Measurements from ENCODE around the gene FAHD1.

FAHD1 gene

GRCh38 chr16:1787056-1787321 lies 40.0 kb upstream of the FAHD1 start:
- Histone ChIP-seq H4K20me1 (ENCODE audit: control insufficient read depth, insufficient read depth, low read depth, low read length) (0 out of 2 replicates have a peak, but pooled peaks cover 5% of the 10 kb centered on the region), H3K4me1 (ENCODE audit: control insufficient read depth, low read length) (peaks cover 7% of the 10 kb centered on the region), H3K9me2 (replicated peaks; ENCODE audit: control insufficient read depth, low read length) (no peaks in the 10 kb centered on the region), H3K4me3 (ENCODE audit: low read length) (no peak overlapping the region), H3K27me3 (ENCODE audit: control insufficient read depth, low read length) (no peaks in the 10 kb centered on the region), H3K36me3 (ENCODE audit: control insufficient read depth, low read length) (peaks cover 22% of the 10 kb centered on the region), H3K79me2 (ENCODE audit: control insufficient read depth, low read length) (peaks cover 52% of the 10 kb centered on the region), H3K9me3 (ENCODE audit: control insufficient read depth, insufficient read depth, low read length) (no peaks in the 10 kb centered on the region), H3K27ac (ENCODE audit: low read depth, low read length) (no peak overlapping the region), H3F3A (ENCODE audit: control insufficient read depth, insufficient read depth) (no peaks in the 10 kb centered on the region), H3K4me2 (ENCODE audit: low read length) (no peak overlapping the region)
- TF ChIP-seq EZH2phosphoT487 (IDR thresholded peaks at IDR 0.05; ENCODE audit: borderline replicate concordance, low read length) (no peak), CTCF (IDR thresholded peaks at IDR 0.05; ENCODE audit: low read depth, low read length, poor library complexity, severe bottlenecking) (no peak)

GRCh38 chr16:1787322-1788094 lies 39.5 kb upstream of the FAHD1 start:
- Histone ChIP-seq H3K27me3 (ENCODE audit: control insufficient read depth, low read length) (no peaks in the 10 kb centered on the region), H3K79me2 (ENCODE audit: control insufficient read depth, low read length) (peaks cover 51% of the 10 kb centered on the region), H3K4me2 (ENCODE audit: low read length) (no peak overlapping the region), H4K20me1 (ENCODE audit: control insufficient read depth, insufficient read depth, low read depth, low read length) (0 out of 2 replicates have a peak, but pooled peaks cover 5% of the 10 kb centered on the region), H3K36me3 (ENCODE audit: control insufficient read depth, low read length) (peaks cover 22% of the 10 kb centered on the region), H3K4me1 (ENCODE audit: control insufficient read depth, low read length) (peaks cover 7% of the 10 kb centered on the region), H3K4me3 (ENCODE audit: low read length) (no peak overlapping the region), H3K27ac (ENCODE audit: low read depth, low read length) (no peak overlapping the region), H3K9me3 (ENCODE audit: control insufficient read depth, insufficient read depth, low read length) (no peaks in the 10 kb centered on the region), H3F3A (ENCODE audit: control insufficient read depth, insufficient read depth) (no peaks in the 10 kb centered on the region), H3K9me2 (replicated peaks; ENCODE audit: control insufficient read depth, low read length) (no peaks in the 10 kb centered on the region)
- TF ChIP-seq CTCF (IDR thresholded peaks at IDR 0.05; ENCODE audit: low read depth, low read length, poor library complexity, severe bottlenecking), result no peak
- TF ChIP-seq EZH2phosphoT487 (IDR thresholded peaks at IDR 0.05; ENCODE audit: borderline replicate concordance, low read length), result no peak

GRCh38 chr16:1788095-1788707 lies 38.8 kb upstream of the FAHD1 start:
- no peak overlapping the region for H3K4me2 ChIP-seq (ENCODE audit: low read length)
- peaks cover 22% of the 10 kb centered on the region for H3K36me3 ChIP-seq (ENCODE audit: control insufficient read depth, low read length)
- H3K27me3 ChIP-seq (ENCODE audit: control insufficient read depth, low read length), result no peaks in the 10 kb centered on the region
- no peak overlapping the region for H3K4me3 ChIP-seq (ENCODE audit: low read length)
- H3K9me2 ChIP-seq (replicated peaks; ENCODE audit: control insufficient read depth, low read length), result no peaks in the 10 kb centered on the region
- H3K4me1 ChIP-seq (ENCODE audit: control insufficient read depth, low read length), result peaks cover 7% of the 10 kb centered on the region
- peaks cover 47% of the 10 kb centered on the region for H3K79me2 ChIP-seq (ENCODE audit: control insufficient read depth, low read length)
- no peaks in the 10 kb centered on the region for H3K9me3 ChIP-seq (ENCODE audit: control insufficient read depth, insufficient read depth, low read length)
- no peak overlapping the region for H3K27ac ChIP-seq (ENCODE audit: low read depth, low read length)
- H4K20me1 ChIP-seq (ENCODE audit: control insufficient read depth, insufficient read depth, low read depth, low read length), result 0 out of 2 replicates have a peak, but pooled peaks cover 5% of the 10 kb centered on the region
- no peak for TF ChIP-seq EZH2phosphoT487 (IDR thresholded peaks at IDR 0.05; ENCODE audit: borderline replicate concordance, low read length)
- TF ChIP-seq CTCF (IDR thresholded peaks at IDR 0.05; ENCODE audit: low read depth, low read length, poor library complexity, severe bottlenecking), result no peak
- no peaks in the 10 kb centered on the region for H3F3A ChIP-seq (ENCODE audit: control insufficient read depth, insufficient read depth)
